Renal cortex interstitium (tissue), 11 donors: Measurements from ENCODE around the gene ALDH8A1. TPM values are rescaled to one million over a fixed set of nuclear protein-coding genes. Genes with fewer than 3 reads are reported as not detected.

Experiments used
- DNase-seq, 11 donors: peaks; one replicate each; pipeline ENCODE4 v3.0.0-alpha.2; 2013; ENCODE audit warnings: low read depth in 9 of 11, low spot score in 4 of 11; ENCODE audit errors: extremely low read depth in 1 of 11
- polyA plus RNA-seq, 3 donors: library from polyadenylated mRNA; unstranded; fragments of 120-200 nt; gene quantifications; one replicate each; pipeline ENCODE4 v1.2.1, GENCODE V29; 2013; ENCODE audit not compliant: insufficient read length in 3 of 3

The ALDH8A1 gene
- polyA plus RNA-seq, 3 donors = 29.0 to 36.4 (median 32.3) TPM

DNA sequence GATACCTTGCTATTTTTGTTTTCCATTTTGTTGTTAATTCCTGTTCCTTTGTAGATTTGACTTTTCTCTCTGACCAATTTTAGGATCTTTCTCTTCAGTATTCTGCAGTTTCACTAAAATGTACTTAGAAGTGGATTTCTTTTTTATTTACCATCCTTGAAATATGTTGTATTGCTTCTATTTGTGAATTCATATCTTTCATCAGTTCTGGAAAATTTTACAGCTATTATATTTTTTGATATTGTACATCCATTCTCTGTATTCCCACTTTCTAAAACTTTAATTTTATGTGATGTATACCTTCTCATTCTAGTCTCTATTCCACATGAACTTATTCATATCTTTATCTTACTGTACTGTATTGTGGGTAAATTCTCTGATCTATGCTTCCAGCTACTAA, 9.7 kb upstream of the ALDH8A1 start:
- no peak for DNase-seq

DNA sequence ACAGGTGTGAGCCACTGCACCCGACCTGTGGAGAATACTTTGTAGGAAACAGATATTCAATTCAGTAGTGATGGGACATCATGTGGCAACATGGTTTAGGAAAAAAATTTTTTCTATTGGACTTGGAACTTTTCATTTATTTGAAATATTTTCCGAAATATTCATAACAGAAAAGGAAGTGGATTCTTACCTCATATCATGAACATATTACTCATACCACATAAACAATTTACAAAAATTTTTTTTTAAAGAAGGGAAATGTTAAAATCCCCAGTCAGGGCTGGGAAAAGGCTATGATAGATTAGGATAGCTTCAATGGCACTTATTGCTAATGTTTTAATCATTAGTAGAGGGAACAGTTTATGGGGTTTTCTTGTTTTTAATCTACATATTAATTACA, 6.8 kb upstream of the ALDH8A1 start:
- DNase-seq = no peak

- DNase-seq = no peak
These were observed 6.1 kb upstream of the ALDH8A1 start for GRCh38 chr6:134956032-134956431.

- no peak for DNase-seq
These were observed 4.5 kb upstream of the ALDH8A1 start for GRCh38 chr6:134954272-134955000.

- no peak for DNase-seq
These were observed 1.8 kb upstream of the ALDH8A1 start for GRCh38 chr6:134951494-134952263.

GRCh38 chr6:134950482-134950881, 581 bp upstream of the ALDH8A1 start:
- DNase-seq = no peak

DNA sequence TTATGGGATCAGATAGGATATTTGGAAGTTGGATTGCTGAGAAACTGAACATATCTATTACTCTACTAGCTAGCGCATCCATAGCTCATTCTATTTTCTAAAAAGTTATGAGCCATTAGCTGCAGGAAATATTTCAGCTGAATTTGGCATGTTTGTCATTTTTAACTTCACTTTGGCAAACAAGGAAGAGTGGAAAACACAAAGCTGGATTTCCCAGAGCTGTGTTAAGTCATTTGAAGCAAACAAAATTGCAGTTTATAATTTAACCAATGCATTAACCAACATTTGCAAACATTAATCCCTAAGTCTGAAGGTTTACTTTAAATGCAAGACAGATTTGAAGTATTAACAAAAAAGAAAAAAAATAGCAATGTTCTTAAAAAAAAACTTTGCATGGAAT, 1.2 kb downstream of the ALDH8A1 start:
- no peak for DNase-seq

DNA sequence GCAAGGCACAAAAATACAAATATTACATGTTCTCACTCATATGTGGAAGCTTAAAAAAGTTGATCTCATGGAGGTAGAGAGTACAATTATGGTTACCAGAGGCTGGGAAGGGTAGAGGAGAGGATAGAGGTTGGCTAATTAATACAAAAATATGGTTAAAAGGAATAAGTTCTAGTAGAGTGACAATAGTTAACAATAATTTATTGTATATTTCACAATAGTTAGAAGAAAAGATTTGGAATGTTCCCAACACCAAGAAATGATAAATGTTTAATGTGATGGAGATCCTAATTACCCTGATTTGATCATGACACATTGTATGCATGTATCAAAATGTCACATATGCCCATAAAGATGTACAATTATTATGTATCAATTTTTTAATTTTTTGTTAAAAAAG, 1.8 kb downstream of the ALDH8A1 start:
- no peak for DNase-seq

DNA sequence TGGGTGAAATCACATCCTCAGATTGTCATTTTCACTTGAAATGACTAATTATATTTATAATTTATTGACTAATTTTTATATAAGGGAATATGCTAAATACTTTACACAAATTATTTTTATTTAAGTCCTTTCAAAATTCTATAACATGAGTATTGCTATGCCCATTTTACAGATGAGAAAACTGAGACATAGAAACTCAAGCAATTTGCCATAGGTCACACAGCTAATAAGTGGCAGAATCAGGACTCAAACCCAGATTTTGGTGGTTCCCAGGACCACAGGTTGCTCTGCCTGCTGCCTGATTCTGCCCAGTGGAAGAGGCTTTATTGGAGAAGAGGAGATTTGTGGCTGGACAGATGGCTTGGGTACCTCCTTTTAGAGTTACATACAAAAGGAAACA, 4.9 kb downstream of the ALDH8A1 start:
- no peak for DNase-seq

DNA sequence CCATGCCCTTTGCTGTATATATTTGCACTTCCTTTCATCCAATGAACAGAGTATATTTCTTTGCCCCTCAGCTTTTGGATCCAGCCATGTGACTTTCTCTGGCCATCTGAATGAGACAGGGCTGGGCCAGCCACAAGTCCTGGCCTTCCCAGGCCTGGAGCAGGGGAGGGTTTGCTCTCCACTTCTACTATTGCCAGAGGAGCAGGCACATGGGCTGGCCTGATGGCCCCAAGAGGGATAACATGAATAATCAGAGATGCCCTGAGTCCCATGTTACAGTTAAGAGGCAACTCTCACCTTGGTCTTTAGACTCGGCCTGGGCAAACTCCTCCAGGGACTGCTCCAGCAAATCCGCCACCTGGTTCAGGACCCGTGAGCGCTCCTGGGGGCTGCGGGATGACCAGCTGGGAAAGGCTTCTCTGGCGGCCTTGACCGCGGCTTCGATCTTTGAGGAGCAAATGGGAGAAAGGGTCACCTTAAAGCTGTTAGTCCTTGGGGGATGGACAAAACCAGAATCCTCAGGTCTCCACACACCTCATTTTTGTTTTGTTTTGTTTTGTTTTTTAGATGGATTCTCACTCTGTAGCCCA, 6.3 kb downstream of the ALDH8A1 start:
- no peak for DNase-seq

DNA sequence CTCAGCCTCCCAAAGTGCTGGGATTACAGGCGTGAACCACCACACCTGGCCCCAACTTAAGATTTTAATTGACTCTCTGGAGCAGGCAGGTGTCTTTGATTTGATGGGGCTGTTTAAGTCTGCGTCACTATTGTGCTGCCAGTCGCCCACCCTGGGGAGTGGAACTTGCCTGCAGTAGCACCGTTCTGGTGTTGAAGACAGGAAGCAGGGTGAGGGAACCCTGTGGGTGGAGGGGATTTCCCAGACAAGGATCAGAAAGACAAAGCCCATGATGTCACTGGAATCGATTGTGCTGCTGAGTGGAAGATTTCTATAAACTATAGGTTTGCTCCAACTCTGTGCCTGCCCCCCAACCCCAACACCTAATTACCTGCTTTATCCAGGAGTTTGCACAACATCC, 11.0 kb downstream of the ALDH8A1 start:
- DNase-seq = no peak

DNA sequence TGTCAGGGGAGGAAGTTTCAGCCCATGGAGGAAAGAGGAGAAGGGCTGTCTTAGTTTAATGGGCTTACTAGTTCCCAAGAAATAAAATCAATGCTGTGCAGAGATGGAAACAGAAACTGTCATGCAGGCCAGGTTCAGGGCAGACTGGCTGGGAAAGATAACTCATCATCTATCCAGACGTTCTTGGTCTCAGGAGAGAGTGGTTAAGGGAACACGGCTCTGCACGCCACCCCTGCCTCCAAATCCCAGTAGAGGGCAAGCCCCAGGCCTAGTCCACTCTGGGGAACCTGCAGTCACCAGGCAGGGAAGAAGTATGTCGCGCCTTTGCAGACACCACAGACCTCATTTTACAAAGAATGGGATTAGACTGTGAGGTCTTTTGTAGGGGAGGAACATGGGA, 12.5 kb downstream of the ALDH8A1 start:
- no peak for DNase-seq

DNA sequence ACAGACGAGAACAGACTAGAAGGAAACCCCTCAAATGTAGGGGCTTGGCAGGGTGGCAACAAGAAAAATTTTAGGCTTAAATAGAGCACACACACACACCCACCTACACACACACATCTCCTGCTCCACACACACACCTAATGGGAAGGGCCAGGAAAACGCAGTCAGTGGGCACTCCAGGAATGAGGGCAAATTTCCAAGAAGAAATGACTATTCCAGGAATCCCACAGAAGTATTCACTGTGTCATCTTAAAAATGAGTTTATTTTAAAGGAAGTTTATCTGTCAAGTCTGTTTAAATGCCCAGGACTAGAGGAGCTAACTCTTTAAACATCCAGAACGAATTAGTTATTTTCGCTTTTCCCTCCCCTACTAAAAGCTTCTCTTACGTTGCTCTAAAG, 13.0 kb downstream of the ALDH8A1 start:
- DNase-seq = no peak

GRCh38 chr6:134936476-134936875, 13.4 kb downstream of the ALDH8A1 start:
- DNase-seq = no peak

DNA sequence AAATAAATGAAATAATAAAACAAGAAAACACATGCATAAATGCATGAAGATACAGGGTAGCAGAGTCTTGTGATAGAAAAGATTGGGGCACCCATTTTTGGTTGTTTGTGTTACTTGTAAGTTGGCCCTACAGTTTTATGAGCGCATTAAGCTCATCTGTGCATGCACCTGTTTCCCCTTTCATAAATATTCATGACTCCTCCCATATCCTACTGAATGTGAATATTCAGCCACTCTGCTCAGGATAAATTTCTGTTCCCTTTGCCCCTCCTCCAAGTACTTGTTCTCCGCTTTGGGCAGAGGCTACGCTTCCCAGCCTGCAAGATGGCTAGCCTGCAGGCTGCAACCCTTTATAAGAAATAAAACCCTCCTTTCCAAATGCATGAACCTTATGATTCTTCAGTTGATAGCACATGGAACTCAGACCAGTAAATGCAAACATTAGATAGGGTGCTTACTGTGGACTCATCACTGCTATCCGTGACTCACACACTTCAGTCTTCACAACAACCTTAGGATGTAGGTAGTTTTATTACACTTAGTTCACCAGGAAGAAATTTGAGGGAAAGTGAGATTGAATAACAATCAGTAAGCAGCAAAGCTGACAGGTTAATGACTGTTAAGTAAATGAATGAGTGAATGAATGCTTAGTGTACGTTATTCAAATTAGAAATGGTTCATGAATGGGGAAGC, 15.0 kb downstream of the ALDH8A1 start:
- no peak for DNase-seq

DNA sequence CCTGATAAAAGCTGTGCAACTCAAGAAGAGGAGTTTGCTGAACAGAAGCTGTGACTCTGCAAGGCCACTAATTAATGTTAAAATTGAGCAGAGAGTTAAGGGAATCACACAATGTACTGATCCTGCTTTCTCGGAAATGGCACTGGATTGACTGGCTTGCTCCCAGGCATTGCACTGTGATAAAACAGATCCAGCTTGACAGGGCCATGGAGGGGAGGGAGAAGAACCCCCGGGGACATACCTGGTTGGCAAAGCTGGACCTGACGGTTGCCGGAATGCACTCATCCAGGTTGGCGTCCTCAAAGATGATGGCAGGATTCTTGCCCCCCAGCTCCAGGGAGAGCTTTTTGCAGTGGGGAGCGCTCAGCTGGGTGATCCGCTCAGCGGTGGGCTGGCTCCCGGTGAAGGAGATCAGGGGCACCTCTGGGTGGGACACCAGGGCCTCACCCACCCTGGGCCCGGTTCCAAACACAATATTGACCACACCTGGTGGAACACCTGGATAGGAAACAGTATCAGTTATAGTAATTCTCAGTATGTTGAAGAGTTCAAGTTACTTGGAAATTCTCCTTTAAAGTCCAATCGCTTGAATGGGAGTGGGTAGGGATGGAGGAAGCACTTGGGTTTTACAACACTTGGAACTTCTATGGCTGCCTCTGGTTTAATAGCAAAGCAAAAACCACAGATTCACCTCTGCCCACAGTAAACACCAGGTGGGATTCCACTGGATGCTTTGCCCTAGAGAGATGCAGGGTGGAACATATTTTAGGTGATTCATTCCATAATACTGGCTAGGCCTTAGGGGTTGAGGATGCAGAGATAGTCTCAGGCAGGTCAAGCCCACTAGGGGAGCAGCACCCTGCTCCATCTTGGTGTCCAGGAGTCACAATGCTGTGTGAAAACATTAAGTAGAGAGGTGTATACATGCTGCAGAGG, 17.1 kb downstream of the ALDH8A1 start:
- DNase-seq = no peak

DNA sequence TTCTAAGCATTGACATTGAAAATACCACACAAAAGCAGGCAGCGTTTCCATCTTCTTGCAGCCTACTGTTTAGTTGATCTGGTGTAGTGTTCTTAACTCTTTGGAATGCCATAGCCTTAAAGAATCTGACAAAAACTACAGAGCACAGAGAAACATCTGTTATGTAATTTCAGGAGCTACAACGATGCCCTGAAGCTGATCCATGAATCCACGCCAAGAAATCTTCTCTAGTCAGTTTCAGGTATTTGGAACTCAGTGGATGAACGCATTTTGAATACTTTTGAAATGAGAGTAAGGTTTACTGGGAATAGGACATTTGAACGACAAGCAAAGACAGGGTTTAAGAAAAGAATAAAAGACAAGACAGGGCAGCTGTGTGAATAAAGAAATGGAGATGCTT, 17.8 kb downstream of the ALDH8A1 start:
- no peak for DNase-seq

DNA sequence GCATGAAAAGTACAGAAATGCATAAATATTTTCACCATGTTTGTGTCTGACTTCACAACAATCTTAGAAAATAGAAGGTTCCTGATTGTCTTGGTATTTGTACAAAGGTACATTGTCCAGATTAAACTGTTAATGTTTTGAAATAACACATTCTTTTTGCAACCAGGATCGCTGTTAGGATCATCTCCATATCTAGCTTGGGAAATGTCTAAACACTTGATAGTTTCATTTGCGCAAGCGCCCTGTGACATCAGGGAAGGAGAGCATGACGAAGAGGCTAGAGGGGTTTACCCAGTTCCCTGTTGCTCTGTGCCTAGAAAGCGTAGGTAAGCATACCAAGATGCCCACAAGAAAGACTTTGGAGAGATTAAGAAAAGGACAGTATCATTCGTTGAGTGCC, 19.4 kb downstream of the ALDH8A1 start:
- no peak for DNase-seq
